ENCODE measurements around the gene LEP.

LEP gene

DNA sequence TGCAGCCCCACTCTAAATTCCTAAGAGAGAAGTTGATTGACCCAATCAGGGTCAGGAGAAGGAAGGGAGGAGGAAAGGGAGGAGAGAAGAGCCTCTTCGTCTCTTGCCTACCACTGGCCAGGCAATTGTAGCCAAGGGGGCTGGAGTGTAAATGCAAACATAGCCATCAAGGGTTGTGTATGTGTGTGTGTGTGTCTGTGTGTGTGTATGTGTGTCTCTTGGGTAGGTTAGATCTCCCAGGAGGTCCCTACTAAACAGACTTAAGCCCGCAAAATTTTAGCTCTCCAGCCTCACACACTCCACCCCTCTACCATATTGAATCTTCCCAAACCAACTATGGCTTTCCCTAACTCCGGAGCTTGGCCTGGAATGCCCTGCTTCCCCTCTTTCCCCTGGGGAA is 3.8 kb downstream of the LEP start:
- no peak for DNase-seq (ENCODE audit: low read depth)

DNA sequence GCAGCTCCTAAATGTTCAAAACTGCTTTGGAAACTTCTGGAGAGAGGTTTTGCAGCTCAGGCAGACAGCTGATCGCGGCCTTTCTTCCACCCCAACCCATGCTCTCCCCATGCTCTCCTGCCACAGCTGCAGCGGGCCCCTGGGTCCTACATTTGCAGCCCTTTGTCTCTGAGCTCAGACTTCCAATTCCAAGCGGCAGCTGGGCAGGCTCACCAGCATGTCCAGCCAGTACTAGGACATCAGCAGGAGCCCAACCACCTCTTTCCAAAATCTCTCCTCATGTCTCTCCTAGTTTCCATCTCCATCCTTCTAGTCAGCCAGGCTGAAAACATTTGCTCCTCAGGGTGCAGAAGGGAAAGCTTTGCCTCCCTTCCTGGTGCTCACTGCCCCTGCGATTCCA is 6.0 kb downstream of the LEP start:
- no peak for DNase-seq (ENCODE audit: low read depth)

DNA sequence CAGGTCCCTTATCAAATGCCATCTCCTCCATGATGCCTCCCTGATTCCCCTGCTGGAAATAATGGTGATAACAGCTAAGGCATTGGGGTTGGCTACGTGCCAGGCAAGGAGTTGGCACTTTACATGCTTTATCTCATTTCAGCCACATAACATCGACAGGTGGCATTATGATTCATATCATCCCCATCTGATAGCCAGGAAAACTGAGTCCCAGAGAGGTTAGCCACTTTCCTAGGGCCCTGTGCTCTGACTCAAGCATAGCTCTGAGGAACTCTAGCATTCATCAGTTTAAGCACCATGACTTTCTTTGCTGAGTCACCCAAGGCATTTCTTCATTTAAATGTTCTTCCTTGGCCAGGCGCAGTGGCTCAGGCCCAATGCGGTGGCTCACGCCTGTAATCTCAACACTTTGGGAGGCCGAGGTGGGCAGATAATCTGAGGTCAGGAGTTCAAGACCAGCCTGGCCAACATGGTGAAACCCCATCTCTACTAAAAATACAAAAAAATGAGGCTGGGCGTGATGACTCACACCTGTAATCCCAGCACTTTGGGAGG is 6.6 kb downstream of the LEP start:
- peak; percentile 74 for DNase-seq (ENCODE audit: low read depth)

DNA sequence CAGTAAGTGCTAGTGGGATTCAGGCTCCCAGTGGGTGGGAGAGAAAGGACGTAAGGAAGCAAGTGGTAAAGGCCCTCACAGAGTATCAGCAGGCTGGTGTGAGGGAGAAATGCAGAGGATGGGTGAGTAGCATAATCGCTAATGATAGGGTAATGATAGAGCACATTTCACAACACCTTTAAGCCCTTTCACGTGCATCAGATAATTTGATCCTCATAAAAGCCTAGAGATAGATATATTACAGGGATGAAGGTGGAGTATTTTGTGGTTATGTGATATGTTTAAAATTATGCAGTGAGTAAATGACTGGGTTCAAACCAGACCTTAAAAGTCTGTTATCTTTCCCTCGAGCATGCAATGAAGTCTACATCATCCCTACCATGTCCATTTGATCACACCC is 10.3 kb downstream of the LEP start:
- DNase-seq (ENCODE audit: low read depth), result no peak

DNA sequence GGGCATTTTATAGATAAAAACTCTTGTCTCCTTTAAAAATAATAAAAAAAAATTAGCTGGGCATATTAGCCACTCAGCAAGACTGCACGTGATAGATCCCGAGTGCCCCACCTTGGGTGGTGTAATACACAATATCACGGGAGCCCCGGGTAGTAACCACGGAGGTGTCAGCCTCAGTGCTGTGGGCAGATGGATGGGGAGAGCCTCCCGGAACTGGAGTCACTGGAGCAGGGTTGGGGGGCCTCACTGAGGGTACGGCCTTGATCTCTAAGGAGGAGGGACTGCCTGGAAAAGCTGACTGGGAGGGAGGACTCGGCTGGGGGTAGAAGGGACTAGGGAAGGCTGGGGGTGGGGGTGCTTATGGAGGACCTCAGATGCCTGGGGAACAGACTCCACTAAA is 12.6 kb downstream of the LEP start:
- DNase-seq (ENCODE audit: low read depth), result no peak

- DNase-seq (ENCODE audit: low read depth), result no peak
These were observed 13.4 kb downstream of the LEP start for GRCh38 chr7:128254470-128254869.

DNA sequence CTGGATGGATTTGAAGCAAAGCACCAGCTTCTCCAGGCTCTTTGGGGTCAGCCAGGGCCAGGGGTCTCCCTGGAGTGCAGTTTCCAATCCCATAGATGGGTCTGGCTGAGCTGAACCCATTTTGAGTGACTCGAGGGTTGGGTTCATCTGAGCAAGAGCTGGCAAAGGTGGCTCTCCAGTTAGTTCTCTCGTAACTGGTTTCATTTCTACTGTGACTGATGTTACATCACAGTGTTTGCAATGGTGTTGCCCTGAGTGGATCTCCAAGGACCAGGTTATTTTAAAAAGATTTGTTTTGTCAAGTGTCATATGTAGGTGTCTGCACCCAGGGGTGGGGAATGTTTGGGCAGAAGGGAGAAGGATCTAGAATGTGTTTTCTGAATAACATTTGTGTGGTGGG is 14.2 kb downstream of the LEP start:
- no peak for DNase-seq (ENCODE audit: low read depth)

GRCh38 chr7:128257458-128257857 is 16.4 kb downstream of the LEP start:
- no peak for DNase-seq (ENCODE audit: low read depth)

DNA sequence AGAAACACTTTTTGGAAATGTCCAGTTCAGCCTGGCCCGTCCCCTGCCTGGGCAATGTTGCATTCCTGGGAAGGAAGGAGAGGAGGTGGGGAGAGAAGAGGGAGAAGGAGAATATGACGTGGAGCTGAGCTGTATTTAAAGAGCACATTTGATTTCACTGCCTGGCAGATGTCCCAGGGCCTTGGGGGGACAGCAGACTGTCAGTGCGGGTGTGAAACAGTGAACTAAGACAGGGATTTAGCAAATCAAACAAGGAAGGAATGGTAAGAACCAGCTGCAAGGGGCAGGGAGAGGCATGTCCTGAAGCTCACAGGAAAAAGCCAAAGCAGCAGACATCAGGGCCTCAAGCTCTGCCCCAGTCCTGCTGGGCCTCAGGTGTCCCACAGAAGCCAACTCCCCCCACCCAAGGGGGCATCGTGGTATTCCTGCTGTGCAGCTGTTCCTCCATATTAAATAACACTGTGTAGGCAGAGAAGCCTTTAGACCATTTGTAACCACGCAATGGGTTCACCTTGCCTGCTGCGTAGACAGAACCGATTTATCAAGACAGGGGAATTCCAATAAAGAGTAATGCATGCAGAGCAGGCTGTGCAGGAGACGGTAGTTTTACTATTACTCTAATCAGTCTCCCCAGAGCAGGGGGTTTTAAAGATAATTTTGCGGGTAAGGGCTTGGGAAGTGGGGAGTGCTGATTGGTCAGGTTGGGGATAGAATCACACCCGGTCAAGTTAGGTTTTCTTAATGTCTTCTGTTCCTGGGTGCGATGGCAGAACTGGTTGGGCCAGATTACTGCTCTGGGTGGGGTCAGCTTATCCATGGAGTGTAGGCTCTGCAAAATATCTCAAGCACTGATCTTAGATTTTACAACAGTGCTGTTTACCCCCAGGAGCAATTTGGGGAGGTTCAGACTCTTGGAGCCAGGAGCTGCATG is 18.3 kb downstream of the LEP start:
- DNase-seq (ENCODE audit: low read depth), result peak; percentile 12

GRCh38 chr7:128260069-128260795 is 19.2 kb downstream of the LEP start:
- DNase-seq (ENCODE audit: low read depth), result no peak

DNA sequence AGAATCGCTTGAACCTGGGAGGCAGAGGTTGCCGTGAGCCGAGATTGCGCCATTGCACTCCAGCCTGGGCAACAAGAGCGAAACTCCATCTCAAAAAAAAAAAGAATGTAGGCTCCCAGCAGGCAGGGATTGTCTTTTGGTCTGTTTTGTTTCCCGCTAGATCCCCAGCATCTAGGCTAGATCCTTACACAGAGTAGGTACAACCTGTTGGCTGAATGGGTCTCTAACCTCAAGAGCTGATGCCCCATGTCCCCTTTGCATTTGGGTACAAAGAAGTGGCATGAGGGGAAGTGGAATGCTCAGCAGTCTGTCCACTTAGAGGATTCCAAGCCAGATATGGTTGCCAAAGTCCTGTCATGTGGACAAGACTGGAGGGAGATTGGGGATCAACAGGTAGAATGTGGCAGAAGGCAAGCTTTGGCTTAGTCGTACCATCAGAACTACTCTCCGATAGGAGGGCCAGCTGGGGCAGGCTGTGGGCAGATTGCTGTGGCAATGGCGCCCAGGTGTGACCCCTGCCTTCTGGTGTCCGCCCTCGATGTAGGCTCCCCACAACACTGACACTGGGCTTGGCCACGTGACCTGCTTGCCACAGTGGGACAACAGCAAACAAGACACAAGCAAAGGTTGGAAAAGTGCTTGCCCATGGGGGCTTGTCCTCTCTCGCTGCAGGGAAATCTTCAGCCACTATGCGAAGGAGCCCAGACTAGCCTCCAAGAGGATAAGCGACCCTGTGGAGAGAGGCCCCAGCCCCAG is 21.4 kb downstream of the LEP start:
- DNase-seq (ENCODE audit: low read depth), result no peak

GRCh38 chr7:128263420-128263819 is 22.3 kb downstream of the LEP start:
- no peak for DNase-seq (ENCODE audit: low read depth)

DNA sequence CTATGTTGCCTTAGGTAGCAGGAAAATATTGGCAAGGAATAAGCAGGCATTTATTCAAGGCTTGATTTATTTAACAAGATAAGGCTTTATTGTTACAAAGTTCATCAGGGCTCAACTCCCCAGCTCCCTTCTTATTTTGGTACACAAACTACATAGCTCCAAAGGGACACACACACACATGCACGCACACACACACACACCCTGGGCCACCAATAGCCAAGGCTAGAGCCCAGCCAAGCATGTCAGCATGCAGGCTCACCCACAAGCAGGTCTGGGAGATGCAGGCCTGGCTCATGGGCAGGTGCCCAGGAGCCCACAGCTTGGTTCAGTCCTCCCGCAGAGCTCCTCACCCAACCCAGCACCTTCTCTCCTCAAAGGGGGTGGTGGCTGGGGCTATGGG is 23.4 kb downstream of the LEP start:
- DNase-seq (ENCODE audit: low read depth), result no peak

- no peak for DNase-seq (ENCODE audit: low read depth)
These were observed 24.3 kb downstream of the LEP start for GRCh38 chr7:128265156-128265905.

DNA sequence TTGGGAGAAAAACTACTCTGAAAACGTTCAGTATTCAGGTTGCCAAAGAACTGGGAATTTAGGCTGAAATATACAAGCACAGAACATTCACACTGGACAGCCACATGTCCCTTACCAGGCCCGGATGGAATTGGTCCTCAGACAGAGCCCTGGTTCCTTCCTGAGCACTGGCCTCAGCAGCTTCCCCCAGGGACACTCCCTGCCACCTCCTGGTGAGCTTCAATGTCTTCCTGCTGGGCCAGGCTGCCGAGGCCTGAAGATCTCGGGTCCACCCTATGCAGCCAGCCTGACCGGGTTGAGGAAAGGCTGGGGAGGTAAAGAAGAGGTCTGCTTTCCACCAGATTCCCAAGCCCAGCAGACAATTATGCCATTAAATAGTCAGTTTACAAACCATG is 24.8 kb downstream of the LEP start:
- DNase-seq (ENCODE audit: low read depth), result no peak

DNA sequence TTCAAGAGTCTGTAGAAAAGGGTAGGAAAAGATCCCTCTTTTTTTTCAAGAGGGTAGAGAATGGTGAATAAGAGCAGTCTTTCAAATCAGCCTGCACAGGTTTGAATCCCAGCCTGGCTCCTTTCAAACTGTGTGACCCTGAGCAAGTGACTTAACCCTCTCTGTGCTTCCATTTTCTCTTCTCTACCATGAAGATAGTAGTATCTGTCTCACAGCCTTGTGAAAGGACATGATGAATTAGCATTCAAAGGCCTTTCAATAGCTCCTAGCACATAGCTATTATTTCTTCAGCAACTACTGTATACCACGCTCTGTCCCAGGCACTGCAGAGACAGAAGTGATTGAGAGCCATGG is 25.4 kb downstream of the LEP start:
- no peak for DNase-seq (ENCODE audit: low read depth)

GRCh38 chr7:128266883-128267594 is 26.0 kb downstream of the LEP start:
- peak; percentile 69 for DNase-seq (ENCODE audit: low read depth)

- DNase-seq (ENCODE audit: low read depth), result no peak
These were observed 26.5 kb downstream of the LEP start for GRCh38 chr7:128267595-128267924.

DNA sequence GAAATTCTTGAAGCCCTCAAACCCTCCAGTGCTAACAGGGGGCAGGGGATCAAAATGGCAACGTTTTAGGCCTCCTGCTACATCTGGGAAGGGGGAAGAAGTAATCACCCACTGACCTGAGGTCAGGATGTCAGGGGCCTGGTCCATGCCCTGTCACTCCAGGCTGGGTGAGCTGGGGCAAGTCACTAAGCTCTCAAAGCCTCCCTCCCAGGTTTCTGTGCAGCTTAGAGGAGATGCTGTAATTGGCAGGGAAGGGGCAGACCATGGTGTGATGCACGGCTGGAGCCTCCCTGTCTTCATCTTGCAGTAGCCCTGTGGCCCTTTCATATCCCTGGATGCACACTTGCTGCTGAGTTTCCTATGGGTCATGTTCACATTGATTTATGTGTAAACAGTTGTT is 27.2 kb downstream of the LEP start:
- DNase-seq (ENCODE audit: low read depth), result no peak

DNA sequence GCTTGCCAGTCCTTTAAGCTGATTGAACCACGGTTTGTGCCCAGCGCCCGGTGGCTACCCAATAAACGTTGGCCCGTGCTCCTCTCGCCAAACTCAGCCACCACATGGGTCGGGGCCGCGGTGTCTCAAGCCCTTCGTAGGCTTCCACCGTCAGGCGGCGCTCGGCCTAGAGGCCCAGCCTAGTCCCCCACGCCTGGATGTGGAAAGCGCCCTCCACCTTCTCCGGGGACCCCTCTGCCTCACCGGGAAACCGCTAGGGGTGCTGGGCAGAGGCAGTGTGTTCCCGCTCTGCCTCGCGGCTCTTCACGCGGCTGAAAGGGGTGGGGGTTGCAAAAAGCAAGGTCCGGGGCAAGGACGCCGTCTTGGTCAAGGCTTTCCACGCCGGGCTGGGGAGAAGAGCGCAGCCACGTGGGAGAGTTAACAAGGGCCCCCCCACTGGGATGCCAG is 29.8 kb downstream of the LEP start:
- DNase-seq (ENCODE audit: low read depth), result no peak

- no peak for DNase-seq (ENCODE audit: low read depth)
These were observed 30.4 kb downstream of the LEP start for GRCh38 chr7:128271471-128271941.

All from iris pigment epithelial cell (primary cell).